Measurements from ENCODE around the gene SSNA1. TPM values are rescaled to one million over a fixed set of nuclear protein-coding genes. Genes with fewer than 3 reads are reported as not detected.

The SSNA1 gene
- total and polyA plus RNA-seq, 9 of the 15 experiments (the other 6 are each of a cell fraction or from before 2014, with no cell fraction given), result 1.9 to 130 (median 57.1) TPM

DNA sequence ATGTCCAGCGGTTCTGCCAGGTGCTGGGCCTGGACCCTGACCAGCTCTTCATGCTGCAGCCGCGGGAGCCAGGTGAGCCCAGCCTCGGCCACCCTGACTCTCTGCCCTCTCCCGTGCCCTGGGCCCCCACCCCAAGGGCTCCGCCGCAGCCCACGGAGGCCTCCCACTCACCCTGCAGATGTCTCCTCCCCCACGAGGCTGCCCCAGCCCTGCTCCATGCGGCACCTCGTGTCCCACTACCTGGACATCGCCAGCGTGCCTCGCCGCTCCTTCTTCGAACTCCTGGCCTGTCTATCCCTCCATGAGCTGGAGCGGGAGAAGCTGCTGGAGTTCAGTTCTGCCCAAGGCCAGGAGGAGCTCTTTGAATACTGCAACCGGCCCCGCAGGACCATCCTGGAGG lies 26.1 kb downstream of the SSNA1 start:
- in situ Hi-C loops (cut with MboI) (no loop called here), intact Hi-C loops (cut with micrococcal nuclease) (no loop called here)
- ChIA-PET POLR2A (interaction anchor here (0.7 to 1.2 kb wide), 3 partner anchors 26 to 31 kb away, joined by 3 to 4 read pairs (median 3); partner anchors contain the start of gene TUBB4B), CTCF (ENCODE audit: low intra/inter-chr PET ratio) (no interaction called here)
- Histone ChIP-seq H3K79me2 (ENCODE audit: control insufficient read depth, insufficient read depth, low read length) (peaks cover 18% of the 10 kb centered on the region; the same call in 2 of the 3 replicates), H4K20me1 (replicated peaks; ENCODE audit: control insufficient read depth, insufficient read depth, low read length) (peaks cover 3% of the 10 kb centered on the region; the same call in 1 of the 2 replicates), H3K9ac (ENCODE audit: insufficient read depth in 1 of 2, low read depth in 2 of 2, low read length in 2 of 2) (no peak overlapping the region; a peak in 1 of 4 replicates), H3K27ac (ENCODE audit: extremely low read depth, low read depth, low read length) (no peak overlapping the region), H3K36me3 (ENCODE audit: control insufficient read depth, insufficient read depth, low read length) (peaks cover 43% of the 10 kb centered on the region; the same call in 2 of the 3 replicates), H3K4me2 (ENCODE audit: insufficient read depth, low read length) (no peak overlapping the region), H2AFZ (ENCODE audit: low read depth, low read length) (no peak overlapping the region), H3K4me3 (no peak overlapping the region), H3K4me1 (replicated peaks in 1 of 2; ENCODE audit: control insufficient read depth in 2 of 2, insufficient read depth in 2 of 2, low read length in 2 of 2) (peaks cover 25 to 73% of the 10 kb centered on the region in 2 experiments), H3K9me1 (ENCODE audit: control insufficient read depth, insufficient read depth, low read length) (no peaks in the 10 kb centered on the region), H3K9me3 (replicated peaks; ENCODE audit: control insufficient read depth, insufficient read depth, low read depth, low read length) (no peaks in the 10 kb centered on the region), H3K27me3 (ENCODE audit: control insufficient read depth in 2 of 2, insufficient read depth in 2 of 2, low read length in 2 of 2) (no peaks in the 10 kb centered on the region)
- no TSS peak for BruUV-seq (replicated peaks)
- no peak for DNase-seq (ENCODE audit: extremely low read depth in 1 of 4, low spot score in 3 of 4)
- WGBS (ENCODE audit: insufficient coverage, low coverage, missing lambda C conversion rate), result 84% methylated on average over 18 of the region's 19 CpGs
- FAIRE-seq, result no peak
- ATAC-seq, result no peak
- TF ChIP-seq SP1 (CRISPR knock-in tag; IDR thresholded peaks at IDR 0.05), result 0 out of 2 replicates have a peak, but pooled peaks have one; percentile 21
- no peak for TF ChIP-seq SMAD2 (IDR thresholded peaks at IDR 0.05; ENCODE audit: low read depth, low read length)

DNA sequence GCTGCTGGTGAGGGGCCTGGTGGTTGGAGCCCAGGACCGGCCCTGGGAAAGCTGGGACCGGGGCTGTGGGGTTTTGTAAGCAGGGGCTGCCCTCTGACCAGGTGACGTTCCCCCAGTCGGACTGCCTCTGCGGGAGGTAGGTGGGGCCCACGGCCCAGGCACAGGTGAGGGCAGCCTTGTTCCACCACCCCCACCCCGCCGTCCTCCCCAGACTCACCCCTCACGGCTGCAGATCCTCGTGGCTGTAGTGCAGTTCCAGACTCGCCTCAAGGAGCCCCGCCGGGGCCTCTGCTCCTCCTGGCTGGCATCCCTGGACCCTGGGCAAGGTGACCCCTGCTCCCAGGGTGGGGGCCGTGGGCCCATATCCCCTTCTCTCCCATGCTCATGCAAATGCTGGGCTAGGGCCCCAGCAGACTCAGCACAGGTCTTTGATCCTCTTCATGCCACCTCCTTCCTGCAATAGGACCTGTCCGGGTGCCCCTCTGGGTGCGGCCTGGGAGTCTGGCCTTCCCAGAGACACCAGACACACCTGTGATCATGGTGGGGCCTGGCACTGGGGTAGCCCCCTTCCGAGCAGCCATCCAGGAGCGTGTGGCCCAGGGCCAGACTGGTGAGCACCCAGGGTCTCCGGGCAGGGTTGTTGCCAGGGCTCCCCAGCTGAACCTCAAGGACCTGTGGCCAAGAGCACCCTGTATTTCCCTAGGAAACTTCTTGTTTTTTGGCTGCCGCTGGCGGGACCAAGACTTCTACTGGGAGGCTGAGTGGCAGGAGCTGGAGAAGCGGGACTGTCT lies 26.9 kb downstream of the SSNA1 start:
- no peak overlapping the region for H3K4me2 ChIP-seq (ENCODE audit: insufficient read depth, low read length)
- POLR2A ChIA-PET, result interaction anchor here (0.7 to 1.2 kb wide), 4 partner anchors 9 to 27 kb away, joined by 3 to 5 read pairs (median 4); partner anchors contain the start of gene TUBB4B
- TF ChIP-seq NR2F6 (CRISPR knock-in tag; IDR thresholded peaks at IDR 0.05), result no peak
- no peak for TF ChIP-seq PHB (CRISPR knock-in tag; IDR thresholded peaks at IDR 0.05)
- TF ChIP-seq, protein P1, sequence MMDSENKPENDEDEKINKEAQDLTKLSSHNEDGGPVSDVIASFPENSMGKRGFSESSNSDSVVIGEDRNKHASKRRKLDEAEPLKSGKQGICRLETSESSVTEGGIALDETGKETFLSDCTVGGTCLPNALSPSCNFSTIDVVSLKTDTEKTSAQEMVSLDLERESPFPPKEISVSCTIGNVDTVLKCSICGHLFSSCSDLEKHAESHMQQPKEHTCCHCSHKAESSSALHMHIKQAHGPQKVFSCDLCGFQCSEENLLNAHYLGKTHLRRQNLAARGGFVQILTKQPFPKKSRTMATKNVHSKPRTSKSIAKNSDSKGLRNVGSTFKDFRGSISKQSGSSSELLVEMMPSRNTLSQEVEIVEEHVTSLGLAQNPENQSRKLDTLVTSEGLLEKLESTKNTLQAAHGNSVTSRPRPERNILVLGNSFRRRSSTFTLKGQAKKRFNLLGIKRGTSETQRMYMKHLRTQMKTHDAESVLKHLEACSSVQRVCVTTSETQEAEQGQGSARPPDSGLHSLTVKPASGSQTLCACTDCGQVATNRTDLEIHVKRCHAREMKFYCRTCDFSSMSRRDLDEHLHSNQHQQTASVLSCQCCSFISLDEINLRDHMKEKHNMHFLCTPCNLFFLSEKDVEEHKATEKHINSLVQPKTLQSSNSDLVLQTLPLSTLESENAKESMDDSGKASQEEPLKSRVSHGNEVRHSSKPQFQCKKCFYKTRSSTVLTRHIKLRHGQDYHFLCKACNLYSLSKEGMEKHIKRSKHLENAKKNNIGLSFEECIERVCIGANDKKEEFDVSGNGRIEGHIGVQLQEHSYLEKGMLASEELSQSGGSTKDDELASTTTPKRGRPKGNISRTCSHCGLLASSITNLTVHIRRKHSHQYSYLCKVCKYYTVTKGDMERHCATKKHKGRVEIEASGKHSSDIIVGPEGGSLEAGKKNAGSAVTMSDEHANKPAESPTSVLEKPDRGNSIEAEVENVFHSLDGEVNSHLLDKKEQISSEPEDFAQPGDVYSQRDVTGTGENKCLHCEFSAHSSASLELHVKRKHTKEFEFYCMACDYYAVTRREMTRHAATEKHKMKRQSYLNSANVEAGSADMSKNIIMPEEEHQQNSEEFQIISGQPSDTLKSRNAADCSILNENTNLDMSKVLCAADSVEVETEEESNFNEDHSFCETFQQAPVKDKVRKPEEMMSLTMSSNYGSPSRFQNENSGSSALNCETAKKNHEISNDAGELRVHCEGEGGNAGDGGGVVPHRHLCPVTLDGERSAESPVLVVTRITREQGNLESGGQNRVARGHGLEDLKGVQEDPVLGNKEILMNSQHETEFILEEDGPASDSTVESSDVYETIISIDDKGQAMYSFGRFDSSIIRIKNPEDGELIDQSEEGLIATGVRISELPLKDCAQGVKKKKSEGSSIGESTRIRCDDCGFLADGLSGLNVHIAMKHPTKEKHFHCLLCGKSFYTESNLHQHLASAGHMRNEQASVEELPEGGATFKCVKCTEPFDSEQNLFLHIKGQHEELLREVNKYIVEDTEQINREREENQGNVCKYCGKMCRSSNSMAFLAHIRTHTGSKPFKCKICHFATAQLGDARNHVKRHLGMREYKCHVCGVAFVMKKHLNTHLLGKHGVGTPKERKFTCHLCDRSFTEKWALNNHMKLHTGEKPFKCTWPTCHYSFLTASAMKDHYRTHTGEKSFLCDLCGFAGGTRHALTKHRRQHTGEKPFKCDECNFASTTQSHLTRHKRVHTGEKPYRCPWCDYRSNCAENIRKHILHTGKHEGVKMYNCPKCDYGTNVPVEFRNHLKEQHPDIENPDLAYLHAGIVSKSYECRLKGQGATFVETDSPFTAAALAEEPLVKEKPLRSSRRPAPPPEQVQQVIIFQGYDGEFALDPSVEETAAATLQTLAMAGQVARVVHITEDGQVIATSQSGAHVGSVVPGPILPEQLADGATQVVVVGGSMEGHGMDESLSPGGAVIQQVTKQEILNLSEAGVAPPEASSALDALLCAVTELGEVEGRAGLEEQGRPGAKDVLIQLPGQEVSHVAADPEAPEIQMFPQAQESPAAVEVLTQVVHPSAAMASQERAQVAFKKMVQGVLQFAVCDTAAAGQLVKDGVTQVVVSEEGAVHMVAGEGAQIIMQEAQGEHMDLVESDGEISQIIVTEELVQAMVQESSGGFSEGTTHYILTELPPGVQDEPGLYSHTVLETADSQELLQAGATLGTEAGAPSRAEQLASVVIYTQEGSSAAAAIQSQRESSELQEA (IDR thresholded peaks at IDR 0.05; ENCODE audit: low read depth), result no peak

More for the DNA sequence above, 26.9 kb downstream of the SSNA1 start:
- WGBS (ENCODE audit: insufficient coverage, low coverage, missing lambda C conversion rate), result 89% methylated on average over 18 of the region's 22 CpGs
- H3K4me1 ChIP-seq (replicated peaks in 1 of 2; ENCODE audit: control insufficient read depth in 2 of 2, insufficient read depth in 2 of 2, low read length in 2 of 2), result peaks cover 27 to 81% of the 10 kb centered on the region in 2 experiments
- ATAC-seq (no peak), FAIRE-seq (no peak), DNase-seq (ENCODE audit: extremely low read depth in 1 of 4, low spot score in 3 of 4) (no peak)
- intact Hi-C loops (cut with micrococcal nuclease) (no loop called here), in situ Hi-C loops (cut with MboI) (no loop called here)
- H3K79me2 ChIP-seq (ENCODE audit: control insufficient read depth, insufficient read depth, low read length), result peaks cover 18% of the 10 kb centered on the region; the same call in 2 of the 3 replicates
- BruUV-seq (replicated peaks), result no TSS peak
- H3K27ac ChIP-seq (ENCODE audit: extremely low read depth, low read depth, low read length), result no peak overlapping the region
- peaks cover 39% of the 10 kb centered on the region; the same call in 2 of the 3 replicates for H3K36me3 ChIP-seq (ENCODE audit: control insufficient read depth, insufficient read depth, low read length)
- H3K9me3 ChIP-seq (replicated peaks; ENCODE audit: control insufficient read depth, insufficient read depth, low read depth, low read length), result no peaks in the 10 kb centered on the region
- H3K27me3 ChIP-seq (ENCODE audit: control insufficient read depth in 2 of 2, insufficient read depth in 2 of 2, low read length in 2 of 2), result no peaks in the 10 kb centered on the region
- peaks cover 3% of the 10 kb centered on the region; the same call in 1 of the 2 replicates for H4K20me1 ChIP-seq (replicated peaks; ENCODE audit: control insufficient read depth, insufficient read depth, low read length)
- H3K4me3 ChIP-seq, result no peak overlapping the region
- no peak overlapping the region for H2AFZ ChIP-seq (ENCODE audit: low read depth, low read length)
- H3K9ac ChIP-seq (ENCODE audit: insufficient read depth in 1 of 2, low read depth in 2 of 2, low read length in 2 of 2), result peak overlapping the region in 1 of 2 experiments; percentile 92; a peak in 1 of 4 replicates
- CTCF ChIA-PET (ENCODE audit: low intra/inter-chr PET ratio), result no interaction called here
- H3K9me1 ChIP-seq (ENCODE audit: control insufficient read depth, insufficient read depth, low read length), result no peaks in the 10 kb centered on the region
